HG02763 (cell line): ENCODE measurements around the gene B4GALT3.

ENCODE experiments used
- ATAC-seq: cut with Tn5 transposase; IDR thresholded peaks from one replicate; pipeline ENCODE4 v1.9.1; 2021; ENCODE audit warnings: mild to moderate bottlenecking, moderate library complexity; ENCODE audit not compliant: unreplicated experiment

B4GALT3 gene

DNA sequence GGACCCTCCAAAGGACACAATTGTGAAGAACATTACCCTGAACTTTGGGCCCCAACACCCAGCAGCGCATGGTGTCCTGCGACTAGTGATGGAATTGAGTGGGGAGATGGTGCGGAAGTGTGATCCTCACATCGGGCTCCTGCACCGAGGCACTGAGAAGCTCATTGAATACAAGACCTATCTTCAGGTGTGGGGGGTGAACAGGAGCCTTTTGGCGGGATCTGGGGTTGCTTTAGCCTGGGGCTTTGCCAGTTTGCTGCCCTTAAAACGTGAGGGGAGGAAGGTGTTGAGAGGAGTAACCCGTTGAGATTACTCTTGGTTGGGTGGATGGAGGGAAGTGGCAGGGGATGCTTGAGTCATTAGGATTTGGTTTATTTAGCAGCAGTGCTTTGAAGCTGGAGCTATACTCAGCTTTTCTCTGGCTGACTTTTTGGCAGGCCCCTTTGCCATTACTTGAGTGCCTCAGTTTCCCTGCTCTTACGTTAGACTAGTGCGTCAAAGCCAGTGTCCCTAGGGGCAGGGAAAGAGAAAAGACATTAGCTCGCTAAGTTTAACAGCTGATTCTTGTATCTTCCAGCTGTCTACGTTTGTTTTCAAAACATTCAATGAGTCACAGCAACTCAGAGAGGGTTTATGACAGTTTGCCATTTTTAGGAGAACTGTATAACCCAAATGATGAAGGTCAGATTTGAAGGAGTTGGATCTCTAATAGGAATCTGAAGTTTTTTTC is 29.3 kb upstream of the B4GALT3 start:
- no peak for ATAC-seq

DNA sequence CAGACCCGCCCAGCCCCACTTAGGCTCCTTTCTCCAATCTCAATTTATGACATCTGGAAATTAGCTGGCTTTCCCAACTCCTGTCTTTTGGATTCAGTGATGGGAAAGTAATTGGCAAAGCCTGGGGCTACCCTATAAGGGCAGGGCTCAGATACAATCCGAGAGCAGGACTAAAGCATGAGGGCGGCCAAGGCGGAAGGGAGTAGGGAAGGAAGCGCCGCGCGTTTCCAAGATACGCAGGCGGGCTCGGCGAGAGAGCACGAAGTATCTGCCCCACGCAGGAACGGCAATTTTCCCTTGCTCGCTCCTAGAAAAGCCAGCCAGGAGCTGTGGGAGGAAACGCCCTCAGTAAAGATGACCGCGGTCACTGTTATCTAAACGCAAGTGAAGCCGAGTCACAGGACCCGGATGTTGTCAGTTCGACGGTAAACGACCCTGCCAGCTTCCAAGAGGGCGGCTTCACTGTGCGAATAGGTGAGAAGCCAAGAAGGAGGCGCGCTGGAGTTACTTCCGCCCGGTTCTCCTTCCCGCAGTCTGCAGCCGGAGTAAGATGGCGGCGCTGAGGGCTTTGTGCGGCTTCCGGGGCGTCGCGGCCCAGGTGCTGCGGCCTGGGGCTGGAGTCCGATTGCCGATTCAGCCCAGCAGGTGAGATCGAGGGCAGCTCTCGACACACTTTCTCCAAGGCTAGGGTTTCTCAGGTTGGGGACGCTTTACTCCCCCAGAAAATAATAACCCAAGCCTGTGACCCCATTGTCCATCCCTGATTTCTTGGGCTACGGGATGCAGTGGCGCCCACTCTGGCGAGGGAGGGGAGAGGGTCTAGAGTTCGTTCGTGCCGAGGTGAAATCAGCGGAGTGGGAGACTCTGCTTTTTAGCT is 24.8 kb upstream of the B4GALT3 start, which contains the start of gene NDUFS2:
Gene NDUFS2, plus strand, starts transcription at position 532 of the 877 bp plus-strand sequence. Its CDS starts 19 bp downstream, at position 551.
- ATAC-seq = peak; percentile 95

- no peak for ATAC-seq
These were observed 23.9 kb upstream of the B4GALT3 start for GRCh38 chr1:161200992-161201835.

DNA sequence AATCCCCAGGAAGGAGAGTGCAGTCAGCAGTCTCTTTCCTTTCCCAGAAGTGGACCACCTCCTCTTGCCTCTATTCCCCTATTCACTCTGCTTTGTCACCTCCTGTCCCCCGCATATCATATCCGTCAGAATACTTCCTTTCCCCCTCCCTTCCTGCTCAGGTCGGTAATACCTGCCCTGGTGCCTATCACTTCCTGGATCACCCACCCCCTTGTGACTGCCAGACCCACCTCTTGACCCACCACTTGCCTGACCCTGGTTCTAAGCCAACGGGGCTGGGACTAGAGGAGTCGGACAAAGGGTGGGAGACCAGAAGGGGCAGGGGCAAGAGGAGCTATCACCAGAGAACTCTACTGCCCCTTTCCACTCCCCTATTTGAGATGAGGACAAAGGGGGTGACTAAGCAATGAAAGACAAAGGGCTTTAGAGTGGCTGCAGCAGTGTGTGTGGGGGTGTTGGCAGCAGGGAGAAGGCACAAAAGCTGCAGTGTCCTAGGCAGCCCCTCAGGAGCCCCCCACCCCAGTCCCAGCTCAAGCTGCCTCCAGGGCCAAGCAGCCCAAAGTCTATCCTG is 23.2 kb upstream of the B4GALT3 start:
- ATAC-seq = no peak

GRCh38 chr1:161199506-161200139 is 22.3 kb upstream of the B4GALT3 start:
- no peak for ATAC-seq

DNA sequence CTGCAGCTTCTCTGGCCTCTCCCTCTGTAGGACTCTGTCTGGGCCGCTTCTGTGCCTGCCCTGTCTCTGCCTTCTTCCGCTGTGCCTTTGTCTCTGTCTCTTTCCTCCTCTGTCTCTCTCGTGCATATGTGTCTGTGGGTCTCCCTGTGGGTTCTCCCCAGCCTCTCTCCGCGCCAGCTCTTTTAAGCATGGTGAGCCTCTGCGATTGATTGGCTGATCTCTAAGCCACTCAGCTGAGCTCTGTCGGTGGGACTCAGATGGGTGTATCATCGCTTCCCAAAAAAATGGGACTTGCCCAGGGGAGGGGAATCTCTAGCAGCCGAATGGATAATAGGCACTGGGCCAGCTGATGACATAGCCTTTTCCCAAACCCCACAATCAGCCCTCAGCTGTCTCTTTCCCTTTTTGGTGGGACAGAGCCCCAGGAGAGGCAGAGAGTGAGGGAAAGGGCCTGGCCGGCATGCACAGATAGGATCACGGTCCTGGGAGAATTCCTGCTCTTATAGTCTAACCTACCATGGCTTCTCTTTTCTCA is 21.7 kb upstream of the B4GALT3 start, which contains the start of gene ADAMTS4:
Gene ADAMTS4, minus strand, starts transcription at position 158 of the 535 bp plus-strand sequence. CDS start 427 bp downstream, outside the sequence.
- ATAC-seq = no peak

DNA sequence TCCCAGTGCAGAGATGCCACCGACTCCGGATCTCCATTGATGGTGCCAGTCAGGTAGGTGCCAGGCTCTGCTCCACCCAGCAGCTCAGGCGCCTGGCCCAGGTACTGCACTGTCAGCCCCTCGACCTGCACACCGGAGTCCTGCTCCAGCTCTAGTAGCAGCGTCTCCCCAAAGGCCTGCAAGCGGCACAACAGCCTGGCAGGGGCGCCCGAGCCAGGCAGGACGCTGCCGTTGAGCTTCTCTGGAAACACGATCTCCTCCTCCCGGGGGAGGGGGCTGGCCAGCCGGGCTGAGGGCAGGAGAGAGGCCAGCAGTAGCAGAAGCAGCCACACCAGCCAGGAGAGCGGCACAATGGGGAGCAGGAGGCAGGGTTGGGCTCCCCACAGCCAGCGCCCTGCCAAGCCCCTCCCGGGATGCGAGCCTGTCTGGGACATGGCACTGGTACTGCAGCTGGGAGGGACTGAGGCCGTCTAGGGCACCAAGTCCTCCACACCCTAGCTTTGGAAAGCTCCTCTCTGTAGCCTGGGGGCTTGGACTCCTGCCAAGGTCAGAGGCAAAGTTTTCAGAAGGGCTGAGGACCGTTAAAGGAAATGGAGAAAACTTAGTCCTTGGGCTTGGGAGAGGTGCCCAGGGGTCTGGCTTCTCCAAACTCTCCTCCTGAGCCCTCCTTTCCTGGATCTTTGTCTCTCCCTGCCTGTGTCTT is 21.0 kb upstream of the B4GALT3 start:
- no peak for ATAC-seq

GRCh38 chr1:161197560-161198193 is 20.4 kb upstream of the B4GALT3 start:
- ATAC-seq = no peak

DNA sequence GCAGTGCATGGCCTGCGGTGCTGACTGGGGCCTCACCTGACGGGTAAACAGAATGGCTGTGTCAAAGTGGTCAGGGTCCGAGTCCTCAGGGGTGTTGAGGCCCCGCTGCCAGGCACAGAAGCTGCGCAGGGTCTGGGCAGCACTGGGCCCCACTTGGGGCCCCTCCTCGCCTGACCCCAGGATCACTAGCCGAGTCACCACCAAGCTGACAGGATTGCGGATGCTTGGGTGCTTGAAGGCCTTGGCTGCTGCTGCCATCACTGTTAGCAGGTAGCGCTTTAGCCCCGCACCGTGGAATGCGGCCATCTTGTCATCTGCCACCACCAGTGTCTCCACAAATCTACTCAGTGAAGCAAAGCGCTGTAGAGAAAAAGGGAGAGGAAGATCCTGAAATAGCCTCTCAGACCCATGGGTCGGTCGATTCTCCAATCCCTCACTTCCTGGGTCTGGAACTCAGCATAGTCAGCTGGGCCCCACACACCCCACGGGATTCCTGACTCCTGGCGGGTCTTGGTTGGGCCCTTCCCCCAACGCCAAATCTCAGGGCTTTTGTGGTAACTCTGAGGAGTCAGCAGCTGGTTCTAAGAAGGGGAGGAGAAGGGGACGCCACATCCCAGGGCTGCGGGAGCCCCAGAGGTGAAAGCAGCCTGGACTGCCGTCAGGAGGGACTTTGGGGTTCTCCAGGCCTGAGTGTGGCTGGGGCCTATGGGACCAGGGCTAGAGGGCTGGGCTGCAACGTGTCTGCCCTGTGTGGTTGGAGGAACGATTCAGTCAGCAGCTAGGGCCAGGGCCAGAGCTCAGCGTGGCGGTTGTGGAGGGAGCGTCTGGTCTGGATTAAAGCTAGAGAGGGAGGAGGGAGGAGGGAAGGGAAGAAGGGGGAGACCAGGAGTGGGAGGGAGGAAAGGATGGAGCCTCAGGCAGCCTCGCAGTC is 19.5 kb upstream of the B4GALT3 start:
- ATAC-seq = no peak

DNA sequence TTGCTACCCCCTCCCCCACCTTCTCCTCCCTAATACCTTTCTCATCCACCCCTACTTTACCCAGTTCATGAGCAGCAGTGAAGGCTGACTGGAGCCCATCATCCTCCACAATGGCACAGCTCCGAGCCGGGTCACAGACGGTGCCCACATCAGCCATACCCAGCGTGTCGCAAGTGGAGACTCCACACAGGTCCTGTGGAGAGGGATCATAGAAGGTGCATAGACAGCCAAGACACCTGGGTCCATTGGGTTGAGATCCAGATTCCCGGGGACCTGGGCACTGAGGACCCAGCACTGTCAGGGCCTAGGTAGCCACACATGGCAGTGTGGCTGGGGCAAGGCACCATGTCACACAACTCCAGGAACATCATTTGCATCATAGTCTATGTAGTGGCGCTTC is 18.8 kb upstream of the B4GALT3 start:
- ATAC-seq = no peak

DNA sequence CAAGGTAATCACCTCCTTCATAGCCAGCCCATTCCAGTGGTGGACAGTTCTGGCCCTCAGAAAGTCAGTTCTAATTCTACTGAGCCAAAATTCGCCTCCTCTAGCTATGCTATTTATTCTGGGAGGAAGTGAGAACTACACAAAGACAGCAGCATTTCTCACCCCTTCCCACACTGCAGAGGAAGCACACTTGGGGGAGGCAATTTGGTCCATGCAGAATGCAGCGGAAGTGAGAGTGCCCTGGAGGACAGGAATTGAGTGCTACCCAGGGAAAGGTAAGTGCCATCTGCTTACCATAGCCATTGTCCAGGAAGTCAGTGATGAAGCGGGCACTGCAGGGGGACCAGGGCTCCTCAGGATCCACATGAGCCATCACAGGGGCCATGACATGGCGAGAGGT is 17.9 kb upstream of the B4GALT3 start:
- ATAC-seq = no peak

DNA sequence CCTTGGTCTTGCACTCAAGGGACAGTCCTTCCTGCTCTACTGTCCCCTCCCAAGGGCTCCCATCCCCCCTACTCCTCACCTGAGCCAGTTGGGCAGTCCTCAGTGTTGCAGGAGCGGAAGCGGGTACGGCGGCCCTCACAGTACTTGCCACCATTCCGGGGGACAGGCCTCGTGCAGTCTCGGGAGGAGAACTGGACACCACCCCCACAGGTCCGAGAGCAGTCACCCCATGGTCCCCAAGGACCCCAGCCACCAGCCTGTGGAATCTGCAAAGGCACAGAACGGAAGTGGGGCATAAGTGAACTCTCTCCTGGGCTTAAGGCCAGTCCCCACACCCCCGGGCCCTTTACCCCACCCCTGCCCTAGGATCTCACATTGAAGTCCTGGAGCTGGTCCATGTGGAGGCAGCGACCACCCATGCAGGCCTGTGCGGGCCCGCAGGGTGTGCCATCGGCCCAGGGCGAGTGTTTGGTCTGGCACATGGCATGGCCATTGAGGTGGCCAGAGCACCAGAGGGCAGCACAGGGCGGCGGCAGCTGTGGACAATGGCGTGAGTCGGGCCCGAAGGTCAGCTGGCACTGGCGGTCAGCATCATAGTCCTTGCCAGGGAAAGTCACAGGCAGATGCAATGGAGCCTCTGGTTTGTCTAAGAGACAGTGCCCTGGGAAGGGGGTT is 16.4 kb upstream of the B4GALT3 start:
- ATAC-seq = no peak

DNA sequence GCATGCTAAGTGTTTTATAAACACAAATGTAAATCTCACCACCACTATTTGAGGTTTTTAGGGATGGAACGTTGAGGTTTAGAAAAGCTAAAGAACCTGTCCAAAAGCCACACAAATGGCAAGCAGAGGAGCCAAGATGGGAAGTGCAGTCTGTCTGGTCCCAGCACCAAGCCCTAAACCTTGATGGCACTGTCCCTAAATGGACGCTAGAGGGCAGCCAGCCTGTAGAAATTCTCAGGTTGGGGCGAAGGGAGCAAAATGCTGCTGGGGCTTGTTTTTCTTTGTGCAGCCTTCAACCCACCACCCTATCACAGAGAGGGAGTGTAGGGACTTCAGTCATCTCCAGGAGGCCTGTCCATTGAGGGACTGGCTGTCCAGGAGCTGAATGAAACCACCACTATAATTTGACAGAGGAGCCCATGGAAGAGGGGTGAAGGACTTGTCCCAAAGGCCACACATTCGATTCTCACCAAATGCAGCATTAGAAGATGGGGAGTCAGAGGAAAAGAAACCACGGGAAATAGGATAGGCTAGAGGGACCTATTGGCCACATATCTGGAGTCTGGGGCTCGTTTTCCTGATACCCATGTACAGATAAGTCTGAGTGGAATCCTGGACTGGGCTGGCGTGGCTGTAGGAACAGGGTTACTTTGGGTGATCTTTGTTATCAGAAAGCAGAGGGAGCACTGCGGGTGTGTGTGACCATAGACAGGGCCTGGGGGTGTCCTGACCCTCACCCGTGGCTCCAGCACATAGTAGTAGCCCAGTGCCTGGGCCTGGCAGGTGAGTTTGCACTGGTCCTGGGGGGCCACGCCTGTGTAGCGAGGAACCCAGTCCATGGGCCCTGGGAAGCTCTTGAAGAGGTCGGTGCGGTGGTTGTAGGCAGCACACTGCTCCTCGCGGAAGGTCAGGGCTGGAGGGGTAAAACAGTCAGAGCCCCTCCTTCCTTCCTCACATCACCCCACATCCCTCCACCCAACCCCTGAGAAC is 15.5 kb upstream of the B4GALT3 start:
- ATAC-seq = no peak

GRCh38 chr1:161191971-161192370 is 14.7 kb upstream of the B4GALT3 start:
- ATAC-seq = no peak

- no peak for ATAC-seq
These were observed 13.7 kb upstream of the B4GALT3 start for GRCh38 chr1:161190962-161191521.

- ATAC-seq = no peak
These were observed 11.7 kb upstream of the B4GALT3 start for GRCh38 chr1:161189036-161189435.
